Measurements from ENCODE around the gene RNF181. TPM values are rescaled to one million over a fixed set of nuclear protein-coding genes. Genes with fewer than 3 reads are reported as not detected.
"Not testable (repeated sequence)": the region's sequence is repeated elsewhere in the genome, so short reads cannot be mapped to it uniquely, and the experiment has no call there.

The RNF181 gene
- total RNA-seq, 1 experiment from 2014 or later: 192 TPM

GRCh38 chr2:85596026-85596333, 435 bp downstream of the RNF181 start:
- DNase-seq (ENCODE audit: low read depth): no peak

- DNase-seq (ENCODE audit: low read depth): no peak
Measured at GRCh38 chr2:85596486-85597143, 1.1 kb downstream of the RNF181 start.

GRCh38 chr2:85597241-85597640, 1.7 kb downstream of the RNF181 start:
- no peak for DNase-seq (ENCODE audit: low read depth)

GRCh38 chr2:85598594-85599340, 3.2 kb downstream of the RNF181 start:
- DNase-seq (ENCODE audit: low read depth): no peak

GRCh38 chr2:85599468-85600234, 4.1 kb downstream of the RNF181 start:
- DNase-seq (ENCODE audit: low read depth): no peak

- no peak for DNase-seq (ENCODE audit: low read depth)
Measured at GRCh38 chr2:85600235-85600575, 4.7 kb downstream of the RNF181 start.

GRCh38 chr2:85600951-85601770, 5.6 kb downstream of the RNF181 start:
- DNase-seq (ENCODE audit: low read depth): no peak

- peak; percentile 27 for DNase-seq (ENCODE audit: low read depth)
Measured at GRCh38 chr2:85601771-85602475, 6.4 kb downstream of the RNF181 start.

GRCh38 chr2:85602476-85603234, 7.1 kb downstream of the RNF181 start, which contains the start of gene TMEM150A:
Gene TMEM150A, minus strand, starts transcription at chr2:85602698. Its CDS starts 750 bp downstream, at chr2:85601948.
- DNase-seq (ENCODE audit: low read depth): peak; percentile 88

- DNase-seq (ENCODE audit: low read depth): not testable (repeated sequence)
Measured at GRCh38 chr2:85604133-85604444, 8.5 kb downstream of the RNF181 start.

- DNase-seq (ENCODE audit: low read depth): no peak
Measured at GRCh38 chr2:85604568-85605339, 9.2 kb downstream of the RNF181 start.

GRCh38 chr2:85605406-85606115, 10.0 kb downstream of the RNF181 start:
- no peak for DNase-seq (ENCODE audit: low read depth)

GRCh38 chr2:85606116-85606455, 10.5 kb downstream of the RNF181 start:
- DNase-seq (ENCODE audit: low read depth): no peak

- no peak for DNase-seq (ENCODE audit: low read depth)
Measured at GRCh38 chr2:85607268-85608215, 12.0 kb downstream of the RNF181 start.

- DNase-seq (ENCODE audit: low read depth): no peak
Measured at GRCh38 chr2:85611217-85611704, 15.7 kb downstream of the RNF181 start.

GRCh38 chr2:85611705-85612587, 16.4 kb downstream of the RNF181 start, which contains the start of gene C2orf68:
Gene C2orf68, minus strand, starts transcription at chr2:85612066. Its CDS starts 82 bp downstream, at chr2:85611984.
- DNase-seq (ENCODE audit: low read depth): peak; percentile 84
